ENCODE measurements around the gene ATP9A. TPM values are rescaled to one million over a fixed set of nuclear protein-coding genes. Genes with fewer than 3 reads are reported as not detected.
"Not testable (repeated sequence)": the region's sequence is repeated elsewhere in the genome, so short reads cannot be mapped to it uniquely, and the experiment has no call there.

ATP9A gene
- total and polyA plus RNA-seq, 10 of the 15 experiments (the other 5 are each of a cell fraction or from before 2014, with no cell fraction given): 0.03 to 0.81 (median 0.14) TPM

GRCh38 chr20:51756653-51757052 lies 11.5 kb downstream of the ATP9A start:
- no peak overlapping the region for H2AFZ ChIP-seq (ENCODE audit: control insufficient read depth, low read depth, low read length)
- ChIA-PET POLR2A (no interaction called here), RAD21 (ENCODE audit: unreplicated experiment) (no interaction called here), CTCF (interaction anchor here (0.8 kb wide), 1 partner anchor 268 kb away, joined by 3 read pairs; no protein-coding TSS in a partner anchor), SMC1A (ENCODE audit: uncharacterized antibody, unreplicated experiment) (interaction anchor here (0.6 kb wide), 1 partner anchor 36 kb away, joined by 3 read pairs; no protein-coding TSS in a partner anchor)
- no peaks in the 10 kb centered on the region for H3K79me2 ChIP-seq (ENCODE audit: control insufficient read depth, insufficient read depth, low read length)
- H4K20me1 ChIP-seq (ENCODE audit: control insufficient read depth, insufficient read depth): no peaks in the 10 kb centered on the region
- no peaks in the 10 kb centered on the region for H3K4me1 ChIP-seq (ENCODE audit: control insufficient read depth, insufficient read depth, low read length)
- H3K4me3 ChIP-seq: no peak overlapping the region
- H3K9me3 ChIP-seq (replicated peaks; ENCODE audit: control insufficient read depth, insufficient read depth, low read length): no peaks in the 10 kb centered on the region
- no peak overlapping the region for H3K9ac ChIP-seq (ENCODE audit: control insufficient read depth, insufficient read depth, low read length)
- peak overlapping the region; percentile 17; the same call in 1 of the 2 replicates for H3K4me2 ChIP-seq (ENCODE audit: control insufficient read depth, insufficient read depth)
- FAIRE-seq (peak; percentile 76), ATAC-seq (peak; percentile 86), DNase-seq (ENCODE audit: low read depth, low spot score) (no peak)
- intact Hi-C loops (cut with micrococcal nuclease; ENCODE audit: unreplicated experiment) (no loop called here), in situ Hi-C loops (cut with MboI) (no loop called here)
- H3K27ac ChIP-seq (ENCODE audit: control insufficient read depth, insufficient read depth): no peak overlapping the region
- WGBS (ENCODE audit: insufficient coverage, insufficient replicate concordance, low lambda C conversion rate, missing lambda C conversion rate): 2% methylated on average over 3 of the region's 3 CpGs
- TF ChIP-seq JUNB (IDR thresholded peaks at IDR 0.05): peak; percentile 82
- TF ChIP-seq CEBPZ (IDR thresholded peaks at IDR 0.05; ENCODE audit: low read depth, low read length): no peak
- TF ChIP-seq MEF2A (IDR thresholded peaks at IDR 0.05; ENCODE audit: insufficient read depth, low read depth, low read length): 0 out of 2 replicates have a peak, but pooled peaks have one; percentile 15
- peak; percentile 61; the same call in 1 of the 2 replicates for TF ChIP-seq NFIC (IDR thresholded peaks at IDR 0.05; ENCODE audit: low read depth, low read length)
- TF ChIP-seq EED (IDR thresholded peaks at IDR 0.05; ENCODE audit: low read depth): peak; percentile 81
- TF ChIP-seq ATF2 (IDR thresholded peaks at IDR 0.05; ENCODE audit: low read length): peak; percentile 49; the same call in 1 of the 2 replicates
- no peak for TF ChIP-seq TCF12 (IDR thresholded peaks at IDR 0.05; ENCODE audit: low read depth, low read length)
- H3K36me3 ChIP-seq (ENCODE audit: control insufficient read depth in 2 of 2, insufficient read depth in 2 of 2, low read length in 1 of 2): no peaks in the 10 kb centered on the region
- BruUV-seq (replicated peaks): no TSS peak
- no peaks in the 10 kb centered on the region for H3K27me3 ChIP-seq (replicated peaks in 1 of 2; ENCODE audit: control insufficient read depth in 2 of 2, insufficient read depth in 2 of 2, low read length in 1 of 2)

GRCh38 chr20:51753220-51753619 lies 15.0 kb downstream of the ATP9A start:
- H3K9ac ChIP-seq (ENCODE audit: control insufficient read depth, insufficient read depth, low read length); RAD21 ChIA-PET (ENCODE audit: unreplicated experiment); H3K4me1 ChIP-seq (ENCODE audit: control insufficient read depth, insufficient read depth, low read length); H3K4me3 ChIP-seq; H2AFZ ChIP-seq (ENCODE audit: control insufficient read depth, low read depth, low read length); H3K27me3 ChIP-seq (replicated peaks in 1 of 2; ENCODE audit: control insufficient read depth in 2 of 2, insufficient read depth in 2 of 2, low read length in 1 of 2); BruUV-seq (replicated peaks); SMC1A ChIA-PET (ENCODE audit: uncharacterized antibody, unreplicated experiment); intact Hi-C loops (cut with micrococcal nuclease; ENCODE audit: unreplicated experiment); FAIRE-seq; H3K4me2 ChIP-seq (ENCODE audit: control insufficient read depth, insufficient read depth); in situ Hi-C loops (cut with MboI); H4K20me1 ChIP-seq (ENCODE audit: control insufficient read depth, insufficient read depth); H3K27ac ChIP-seq (ENCODE audit: control insufficient read depth, insufficient read depth); H3K36me3 ChIP-seq (ENCODE audit: control insufficient read depth in 2 of 2, insufficient read depth in 2 of 2, low read length in 1 of 2); POLR2A ChIA-PET; H3K79me2 ChIP-seq (ENCODE audit: control insufficient read depth, insufficient read depth, low read length); ATAC-seq; DNase-seq (ENCODE audit: low read depth, low spot score); H3K9me3 ChIP-seq (replicated peaks; ENCODE audit: control insufficient read depth, insufficient read depth, low read length); CTCF ChIA-PET: not testable (repeated sequence)
- WGBS (ENCODE audit: insufficient coverage, insufficient replicate concordance, low lambda C conversion rate, missing lambda C conversion rate): 46% methylated on average over 7 of the region's 8 CpGs

All from GM12878 (cell line).